ENCODE measurements around the gene BCAT1. TPM values are rescaled to one million over a fixed set of nuclear protein-coding genes. Genes with fewer than 3 reads are reported as not detected.

Gene BCAT1
- total RNA-seq, 1 experiment from 2014 or later: 0.74 TPM

DNA sequence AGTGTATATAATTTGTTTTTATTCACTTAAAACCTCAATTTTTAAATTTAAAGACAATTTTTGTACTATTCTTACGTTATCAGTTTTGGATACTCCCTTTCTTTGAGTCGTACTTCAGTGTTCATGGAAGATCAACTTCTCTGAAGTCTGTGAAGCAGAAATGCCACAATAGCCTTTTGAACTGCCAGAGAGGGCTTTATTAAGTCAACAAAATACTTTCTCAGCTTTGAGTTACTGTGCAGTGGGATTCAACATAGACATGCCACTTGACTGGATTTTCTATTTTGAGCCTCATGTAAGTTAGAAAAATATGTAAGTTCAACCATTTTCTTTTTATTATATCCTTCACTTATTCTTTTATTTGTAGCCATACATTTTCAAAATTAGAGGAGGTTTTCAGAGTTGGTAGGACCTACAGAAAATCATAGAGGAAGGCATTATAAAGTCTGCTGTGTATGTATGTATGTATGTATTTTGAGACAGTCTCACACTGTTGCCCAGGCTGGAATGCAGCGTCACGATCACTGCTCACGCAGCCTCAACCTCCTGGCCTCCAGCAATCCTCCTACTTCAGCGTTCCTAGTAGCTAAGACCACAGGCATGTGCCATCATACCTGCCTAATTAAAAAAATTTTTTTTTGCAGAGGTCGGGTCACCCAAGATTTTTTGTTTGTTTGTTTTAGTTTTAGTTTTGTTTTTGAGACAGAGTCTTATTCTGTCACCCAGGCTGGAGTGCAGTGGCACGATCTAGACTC, 31.3 kb upstream of the BCAT1 start:
- Histone ChIP-seq H3K9me3 (ENCODE audit: control insufficient read depth in 1 of 2, insufficient read depth in 1 of 2, low read depth in 1 of 2, low read length in 2 of 2) (no peaks in the 10 kb centered on the region), H3K4me3 (replicated peaks in 1 of 2; ENCODE audit: low read depth in 1 of 2, low read length in 2 of 2) (no peak overlapping the region), H3K4me1 (ENCODE audit: control insufficient read depth in 1 of 2, insufficient read depth in 2 of 2, low read length in 2 of 2) (no peaks in the 10 kb centered on the region), H4K20me1 (ENCODE audit: insufficient read depth) (no peaks in the 10 kb centered on the region), H2AFZ (ENCODE audit: low read depth, low read length, poor library complexity, severe bottlenecking) (no peak overlapping the region), H3K79me2 (ENCODE audit: insufficient read depth, low read length) (no peaks in the 10 kb centered on the region), H3K4me2 (ENCODE audit: low read length) (no peak overlapping the region), H3K36me3 (ENCODE audit: control insufficient read depth in 1 of 2, insufficient read depth in 2 of 2, low read length in 2 of 2) (no peaks in the 10 kb centered on the region), H3K9ac (ENCODE audit: low read length) (no peak overlapping the region), H3K27ac (ENCODE audit: low read depth, low read length) (no peak overlapping the region), H3K9me2 (ENCODE audit: insufficient read depth) (no peaks in the 10 kb centered on the region), H3K27me3 (ENCODE audit: insufficient read depth, low read length) (no peaks in the 10 kb centered on the region)
- no peak for TF ChIP-seq ZNF274 (IDR thresholded peaks at IDR 0.05; ENCODE audit: low read depth, low read length)
- TF ChIP-seq TCF7L2 (IDR thresholded peaks at IDR 0.05; ENCODE audit: borderline replicate concordance, extremely low read depth, insufficient read depth, insufficient read length): no peak
- no peak for TF ChIP-seq POLR2AphosphoS5 (IDR thresholded peaks at IDR 0.05; ENCODE audit: low read depth, low read length)
- TF ChIP-seq YY1 (IDR thresholded peaks at IDR 0.05; ENCODE audit: extremely low read depth, insufficient replicate concordance, low read depth, low read length): no peak
- no peak for TF ChIP-seq ELF1 (IDR thresholded peaks at IDR 0.05; ENCODE audit: borderline replicate concordance, low read depth)
- no peak for TF ChIP-seq EZH2phosphoT487 (IDR thresholded peaks at IDR 0.05; ENCODE audit: borderline replicate concordance)
- TF ChIP-seq, protein P1, sequence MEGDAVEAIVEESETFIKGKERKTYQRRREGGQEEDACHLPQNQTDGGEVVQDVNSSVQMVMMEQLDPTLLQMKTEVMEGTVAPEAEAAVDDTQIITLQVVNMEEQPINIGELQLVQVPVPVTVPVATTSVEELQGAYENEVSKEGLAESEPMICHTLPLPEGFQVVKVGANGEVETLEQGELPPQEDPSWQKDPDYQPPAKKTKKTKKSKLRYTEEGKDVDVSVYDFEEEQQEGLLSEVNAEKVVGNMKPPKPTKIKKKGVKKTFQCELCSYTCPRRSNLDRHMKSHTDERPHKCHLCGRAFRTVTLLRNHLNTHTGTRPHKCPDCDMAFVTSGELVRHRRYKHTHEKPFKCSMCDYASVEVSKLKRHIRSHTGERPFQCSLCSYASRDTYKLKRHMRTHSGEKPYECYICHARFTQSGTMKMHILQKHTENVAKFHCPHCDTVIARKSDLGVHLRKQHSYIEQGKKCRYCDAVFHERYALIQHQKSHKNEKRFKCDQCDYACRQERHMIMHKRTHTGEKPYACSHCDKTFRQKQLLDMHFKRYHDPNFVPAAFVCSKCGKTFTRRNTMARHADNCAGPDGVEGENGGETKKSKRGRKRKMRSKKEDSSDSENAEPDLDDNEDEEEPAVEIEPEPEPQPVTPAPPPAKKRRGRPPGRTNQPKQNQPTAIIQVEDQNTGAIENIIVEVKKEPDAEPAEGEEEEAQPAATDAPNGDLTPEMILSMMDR (IDR thresholded peaks at IDR 0.05 in 2 of 3, conservative IDR thresholded peaks at IDR 0.05 in 1 of 3; ENCODE audit: borderline replicate concordance in 1 of 3, insufficient read depth in 1 of 3, low read depth in 2 of 3, low read length in 2 of 3): no peak
- no peak for TF ChIP-seq POLR2A (IDR thresholded peaks at IDR 0.05; ENCODE audit: borderline replicate concordance, extremely low read depth, insufficient read depth, insufficient read length)
- TF ChIP-seq, protein P2, sequence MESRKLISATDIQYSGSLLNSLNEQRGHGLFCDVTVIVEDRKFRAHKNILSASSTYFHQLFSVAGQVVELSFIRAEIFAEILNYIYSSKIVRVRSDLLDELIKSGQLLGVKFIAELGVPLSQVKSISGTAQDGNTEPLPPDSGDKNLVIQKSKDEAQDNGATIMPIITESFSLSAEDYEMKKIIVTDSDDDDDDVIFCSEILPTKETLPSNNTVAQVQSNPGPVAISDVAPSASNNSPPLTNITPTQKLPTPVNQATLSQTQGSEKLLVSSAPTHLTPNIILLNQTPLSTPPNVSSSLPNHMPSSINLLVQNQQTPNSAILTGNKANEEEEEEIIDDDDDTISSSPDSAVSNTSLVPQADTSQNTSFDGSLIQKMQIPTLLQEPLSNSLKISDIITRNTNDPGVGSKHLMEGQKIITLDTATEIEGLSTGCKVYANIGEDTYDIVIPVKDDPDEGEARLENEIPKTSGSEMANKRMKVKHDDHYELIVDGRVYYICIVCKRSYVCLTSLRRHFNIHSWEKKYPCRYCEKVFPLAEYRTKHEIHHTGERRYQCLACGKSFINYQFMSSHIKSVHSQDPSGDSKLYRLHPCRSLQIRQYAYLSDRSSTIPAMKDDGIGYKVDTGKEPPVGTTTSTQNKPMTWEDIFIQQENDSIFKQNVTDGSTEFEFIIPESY (IDR thresholded peaks at IDR 0.05; ENCODE audit: extremely low read depth, insufficient replicate concordance, low read length): no peak
- no peak for TF ChIP-seq EZH2 (IDR thresholded peaks at IDR 0.05)
- DNase-seq (ENCODE audit: low read depth, low spot score) (no peak), ATAC-seq (no peak)
- ChIA-PET POLR2A (no interaction called here), CTCF (interaction anchor here (1.0 kb wide), 1 partner anchor 11 kb away, joined by 3 read pairs; no protein-coding TSS in a partner anchor), RAD21 (ENCODE audit: low non-redundant PET in 1 of 2, low total read pairs in 2 of 2, uncharacterized antibody in 2 of 2, unreplicated experiment in 2 of 2) (no interaction called here)
- no TSS peak for BruUV-seq (replicated peaks)
- intact Hi-C loops (cut with micrococcal nuclease): no loop called here

Measured in HCT116 (cell line).